Measurements from ENCODE around the gene MMP28.

Gene MMP28

GRCh38 chr17:35726127-35726952 lies 69.1 kb downstream of the MMP28 start:
- no peak for DNase-seq (ENCODE audit: low spot score)

DNA sequence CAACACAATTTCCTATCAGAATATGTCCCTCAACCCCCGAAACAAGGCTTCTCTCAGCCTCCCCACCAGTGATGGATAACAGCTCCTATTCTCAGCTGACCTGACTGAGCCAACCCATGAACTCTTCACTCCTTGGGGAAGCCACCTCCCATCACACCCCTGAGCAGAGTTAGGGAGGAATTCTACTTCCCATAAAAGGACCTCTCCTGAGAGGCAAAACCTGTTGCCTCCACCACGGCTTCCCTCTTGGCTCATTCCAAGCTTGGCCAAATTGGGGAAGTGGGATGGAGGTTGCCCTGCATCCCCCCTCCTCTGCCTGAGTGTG lies 69.7 kb downstream of the MMP28 start:
- no peak for DNase-seq (ENCODE audit: low spot score)

DNA sequence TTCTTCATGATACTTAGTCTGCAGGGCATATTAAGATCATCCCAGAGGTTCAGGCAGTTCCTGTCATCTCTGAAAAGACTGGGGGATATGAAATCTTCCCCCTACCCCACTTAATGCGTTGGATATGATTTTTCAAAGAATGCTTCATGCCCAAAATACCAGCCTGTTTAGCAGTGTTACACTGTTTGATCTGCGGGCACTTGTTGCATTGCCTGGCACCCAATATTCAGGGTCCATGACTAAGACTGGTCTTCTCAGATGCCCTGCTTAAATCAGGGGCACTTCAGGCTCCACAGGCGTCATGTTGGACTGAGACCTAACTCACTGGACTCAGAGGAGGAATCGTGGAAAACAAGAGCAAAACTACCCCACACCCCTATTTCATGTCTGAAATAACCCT lies 70.4 kb downstream of the MMP28 start:
- no peak for DNase-seq (ENCODE audit: low spot score)

DNA sequence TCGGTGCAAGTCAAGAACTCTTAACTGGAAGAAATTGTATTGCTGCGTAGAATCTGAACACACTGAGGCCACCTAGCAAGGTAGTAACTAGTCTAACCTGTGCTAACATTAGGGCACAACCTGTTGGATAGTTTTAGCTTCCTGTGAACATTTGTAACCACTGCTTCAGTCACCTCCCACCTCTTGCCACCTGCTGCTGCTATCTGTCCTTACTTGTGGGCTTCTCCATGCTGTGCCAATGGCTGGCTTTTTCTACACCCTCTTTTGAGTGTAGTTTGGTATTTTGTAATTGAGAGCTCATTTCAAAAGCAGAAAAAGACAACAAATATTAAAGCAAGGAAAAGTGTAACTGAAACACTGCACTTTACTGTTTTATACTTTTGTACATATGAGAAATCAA lies 71.7 kb downstream of the MMP28 start:
- no peak for DNase-seq (ENCODE audit: low spot score)

GRCh38 chr17:35717475-35717874 lies 78.0 kb downstream of the MMP28 start:
- DNase-seq (ENCODE audit: low spot score), result no peak

- no peak for DNase-seq (ENCODE audit: low spot score)
Observed at GRCh38 chr17:35716897-35717465, 78.5 kb downstream of the MMP28 start.

- no peak for DNase-seq (ENCODE audit: low spot score)
Observed at GRCh38 chr17:35716173-35716572, 79.3 kb downstream of the MMP28 start.

Data from SK-N-DZ (cell line).